ENCODE data around the gene KCNN3. TPM values are rescaled to one million over a fixed set of nuclear protein-coding genes. Genes with fewer than 3 reads are reported as not detected.

The KCNN3 gene
- total RNA-seq, 1 donor from 2014 or later = 0.07 TPM

- intact Hi-C loops (cut with micrococcal nuclease) = no loop called here
Observed at GRCh38 chr1:154797175-154797574, 72.9 kb downstream of the KCNN3 start.

DNA sequence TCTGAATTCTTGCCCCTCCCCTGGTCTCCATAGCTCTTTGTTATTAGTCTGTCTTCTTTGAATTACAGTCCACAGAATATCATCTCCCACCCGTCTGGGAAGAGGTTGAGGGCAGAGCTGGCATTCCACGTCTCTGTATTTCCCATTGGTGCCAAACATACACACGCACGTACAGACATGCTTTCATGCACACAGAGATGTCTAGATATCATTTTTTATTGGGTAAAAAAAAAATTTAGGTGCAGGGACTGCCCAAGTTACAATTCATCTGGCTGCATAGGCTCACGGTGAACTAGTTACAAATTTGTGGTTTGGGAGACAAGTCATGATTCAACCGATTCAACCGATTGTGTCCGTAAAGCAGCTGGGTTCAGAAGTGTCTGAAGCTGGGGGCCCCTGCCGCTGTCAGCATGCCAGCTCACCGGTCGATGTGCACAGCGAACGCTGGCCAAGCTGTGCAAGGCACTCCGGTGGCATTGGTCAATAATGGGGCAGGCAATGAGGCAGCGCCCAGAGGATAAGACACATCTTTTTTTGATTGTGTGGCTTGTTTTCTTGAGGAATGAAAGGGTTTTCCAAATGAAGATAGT lies 73.7 kb downstream of the KCNN3 start:
- intact Hi-C loops (cut with micrococcal nuclease) = no loop called here

DNA sequence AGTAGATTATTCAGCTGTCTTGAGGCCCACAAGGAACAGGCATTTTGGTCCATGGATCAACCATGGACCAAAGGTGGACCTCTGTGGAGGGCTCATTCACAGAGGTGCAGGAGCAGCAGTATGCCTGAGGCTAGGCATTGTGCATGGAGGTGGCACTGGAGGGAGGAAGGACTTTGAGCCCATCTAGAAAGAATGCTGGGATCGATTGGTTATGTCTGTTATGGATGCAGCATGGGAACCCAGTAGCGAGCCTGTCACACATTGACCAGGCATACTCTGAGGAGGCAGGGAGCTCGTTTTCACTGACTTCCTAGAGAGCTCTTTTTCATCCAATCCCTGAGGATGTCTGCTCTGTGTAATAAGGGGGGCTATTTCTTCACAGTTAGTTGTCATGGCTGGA lies 75.5 kb downstream of the KCNN3 start:
- intact Hi-C loops (cut with micrococcal nuclease) = no loop called here

GRCh38 chr1:154793685-154794084 lies 76.4 kb downstream of the KCNN3 start:
- intact Hi-C loops (cut with micrococcal nuclease) = no loop called here

DNA sequence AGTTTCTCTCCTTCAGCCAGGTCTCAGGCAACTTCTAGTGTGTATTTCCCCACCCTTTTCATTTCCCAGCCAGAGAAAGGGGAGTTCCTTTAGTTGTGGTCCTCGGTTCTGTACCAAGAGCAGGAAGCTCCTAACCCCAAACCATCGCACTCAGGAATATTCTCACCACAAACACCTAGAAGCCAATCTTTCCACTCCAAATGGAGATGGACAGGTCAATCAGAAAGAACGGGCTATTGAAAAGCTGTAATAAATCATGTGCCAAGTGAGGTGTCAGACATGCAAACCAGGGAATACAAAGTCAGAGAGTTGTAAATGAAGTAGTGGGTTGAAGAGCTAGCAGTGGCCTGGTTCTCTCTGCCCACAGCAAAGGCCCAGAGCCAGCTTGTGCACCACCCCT lies 77.2 kb downstream of the KCNN3 start:
- intact Hi-C loops (cut with micrococcal nuclease) = no loop called here

DNA sequence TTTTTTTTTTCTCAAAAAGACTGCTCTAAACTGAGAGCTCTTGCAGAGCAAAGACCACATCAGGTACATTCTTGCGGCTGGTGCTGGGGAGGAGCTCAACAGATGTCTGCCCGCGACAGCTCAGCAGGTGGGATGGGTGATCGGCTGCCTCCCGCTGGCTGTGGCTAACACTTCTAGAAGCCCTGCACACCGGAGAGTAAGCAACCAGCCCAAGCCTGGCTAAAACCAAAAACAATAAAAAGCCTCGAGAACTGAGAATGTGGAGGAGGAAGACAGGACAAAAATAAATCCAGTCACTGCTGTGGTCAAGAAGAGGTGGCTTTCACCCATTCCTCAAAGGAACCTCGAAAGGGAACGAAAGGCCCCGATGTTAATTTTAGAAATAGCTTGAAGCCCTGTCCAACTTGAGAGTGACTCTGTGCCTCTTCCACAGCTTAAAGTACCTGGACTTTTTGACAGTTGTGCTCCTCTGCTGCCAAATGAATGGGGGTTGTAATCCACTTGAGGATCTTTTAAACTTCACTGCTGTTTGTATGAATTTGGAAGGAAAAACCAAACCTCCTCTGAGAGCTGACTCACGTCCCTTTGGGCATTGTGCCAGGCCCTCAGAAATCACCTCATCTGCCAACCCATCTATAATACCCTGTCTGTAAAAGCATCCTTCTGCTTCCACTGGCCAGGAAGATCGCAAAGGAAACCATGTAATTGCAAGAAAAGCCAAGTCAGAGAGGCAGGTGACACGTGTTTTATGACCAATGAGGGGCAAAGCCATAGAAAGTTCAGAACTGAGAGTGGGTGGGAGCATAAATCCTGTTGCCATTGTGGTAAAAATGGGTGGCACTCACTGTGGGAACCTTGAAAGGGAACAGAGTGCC lies 78.6 kb downstream of the KCNN3 start:
- intact Hi-C loops (cut with micrococcal nuclease) = no loop called here

DNA sequence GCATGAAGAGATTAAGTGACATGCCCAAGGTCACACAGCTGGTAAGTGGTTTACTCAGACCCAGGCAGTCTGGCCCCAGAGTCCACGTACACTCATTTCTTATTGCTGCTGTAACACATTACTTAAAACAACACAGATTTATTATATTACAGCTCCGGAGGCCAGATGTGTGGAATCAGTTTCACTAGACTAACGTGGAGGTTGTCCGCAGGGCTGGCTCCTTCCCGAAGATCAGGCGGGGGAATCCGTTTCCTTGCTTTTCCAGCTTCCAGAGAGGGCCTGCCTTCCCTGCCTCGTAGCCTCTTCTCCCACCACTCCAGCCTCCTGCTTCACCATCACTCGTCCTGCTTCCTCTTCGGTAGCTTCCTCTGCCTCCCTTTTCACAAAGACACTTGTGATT lies 81.2 kb downstream of the KCNN3 start:
- intact Hi-C loops (cut with micrococcal nuclease) = no loop called here

- intact Hi-C loops (cut with micrococcal nuclease) = no loop called here
Observed at GRCh38 chr1:154788110-154788870, 81.8 kb downstream of the KCNN3 start.

- intact Hi-C loops (cut with micrococcal nuclease) = no loop called here
Observed at GRCh38 chr1:154786804-154787570, 83.1 kb downstream of the KCNN3 start.

DNA sequence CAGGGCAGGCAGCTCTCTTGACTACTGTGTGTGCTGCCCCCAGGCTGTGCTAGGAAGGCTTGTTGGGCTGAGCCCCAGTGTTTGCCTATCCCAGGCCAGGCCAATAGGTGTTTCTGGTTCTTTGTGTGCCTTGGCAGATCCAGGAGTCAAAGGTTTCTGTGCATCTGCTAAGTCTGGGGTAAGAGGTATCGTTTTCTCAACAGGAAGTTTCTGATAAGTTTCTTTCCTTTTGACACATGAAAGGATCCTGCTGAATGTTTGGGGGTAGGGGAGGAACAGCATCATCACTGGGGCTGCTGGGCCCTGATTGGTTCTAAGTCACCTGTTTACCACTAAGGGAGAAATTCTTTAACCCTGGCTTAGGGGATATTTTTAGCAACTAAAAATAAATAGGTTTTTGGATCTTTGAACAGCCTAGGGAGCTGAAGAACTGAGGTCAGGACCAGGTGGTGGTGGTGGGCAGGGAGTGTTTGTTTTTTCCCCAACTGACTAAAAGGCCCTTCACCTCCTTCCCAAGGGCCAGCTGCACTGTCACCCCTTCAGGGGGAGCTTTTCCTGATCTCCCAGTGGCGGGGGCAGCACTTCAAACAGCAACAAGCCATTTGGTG lies 85.1 kb downstream of the KCNN3 start:
- intact Hi-C loops (cut with micrococcal nuclease) = no loop called here

DNA sequence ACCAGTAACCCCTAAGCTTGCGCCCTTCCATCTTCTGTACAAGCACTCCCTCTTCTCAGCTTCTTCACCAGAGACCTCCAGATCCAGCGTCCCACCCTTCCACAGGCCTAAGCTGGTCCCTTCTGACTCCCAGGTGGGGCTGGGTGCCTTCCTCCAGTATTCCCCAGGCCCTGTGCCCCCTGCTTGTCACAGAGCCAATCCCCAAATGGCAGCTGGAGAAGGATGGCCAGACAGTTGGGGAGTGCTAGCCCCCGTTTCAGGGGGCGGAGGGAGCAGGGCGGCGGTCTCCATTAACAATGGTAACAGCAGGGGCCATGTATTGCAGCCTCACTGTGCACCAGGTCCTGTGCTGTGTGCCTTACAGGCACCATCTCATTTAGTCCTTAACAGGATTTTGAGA lies 85.7 kb downstream of the KCNN3 start:
- intact Hi-C loops (cut with micrococcal nuclease) = no loop called here

GRCh38 chr1:154783976-154784375 lies 86.1 kb downstream of the KCNN3 start:
- intact Hi-C loops (cut with micrococcal nuclease) = no loop called here

DNA sequence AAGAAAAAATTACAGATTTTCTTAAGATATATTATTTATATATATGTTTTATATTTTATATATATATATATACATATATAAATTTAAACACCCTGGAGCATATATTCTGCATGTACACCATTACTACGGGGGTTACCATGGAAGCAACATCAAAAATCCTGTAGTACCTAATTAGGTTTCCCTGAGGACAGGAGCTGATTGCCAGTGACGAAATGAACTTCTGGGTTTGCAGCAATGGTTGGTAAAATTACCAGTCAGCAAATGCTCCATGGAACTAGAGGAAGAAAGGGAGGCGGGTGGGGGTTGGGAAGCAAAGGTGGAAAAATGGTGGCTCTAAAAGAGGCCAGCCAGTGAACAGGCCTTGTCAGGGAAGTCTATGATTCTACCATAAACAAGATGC lies 89.5 kb downstream of the KCNN3 start:
- intact Hi-C loops (cut with micrococcal nuclease) = no loop called here

GRCh38 chr1:154779551-154780189 lies 90.4 kb downstream of the KCNN3 start:
- intact Hi-C loops (cut with micrococcal nuclease) = loop anchor here (10.0 kb wide), 1 partner anchor 95 kb away; the partner anchor contains the start of gene KCNN3

DNA sequence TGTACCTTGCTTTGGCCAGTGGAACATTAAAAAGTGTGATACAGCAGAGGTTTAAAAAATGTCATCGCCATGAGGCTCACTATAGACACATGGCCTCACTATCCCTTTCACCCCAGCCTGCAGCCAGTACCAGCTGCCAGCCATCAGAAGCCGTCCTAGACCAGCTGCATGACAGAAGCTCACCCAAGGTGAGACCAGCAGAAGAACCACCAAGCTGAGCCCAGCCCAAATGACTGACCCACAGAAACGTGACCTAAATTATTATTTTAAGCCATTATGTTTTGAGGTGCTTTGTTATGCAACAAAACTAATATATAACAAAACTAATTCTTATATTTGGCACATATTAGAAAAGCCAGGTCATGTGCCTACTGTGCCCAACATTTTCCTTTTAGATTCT lies 91.1 kb downstream of the KCNN3 start:
- intact Hi-C loops (cut with micrococcal nuclease) = loop anchor here (10.0 kb wide), 1 partner anchor 96 kb away; the partner anchor contains the start of gene KCNN3

DNA sequence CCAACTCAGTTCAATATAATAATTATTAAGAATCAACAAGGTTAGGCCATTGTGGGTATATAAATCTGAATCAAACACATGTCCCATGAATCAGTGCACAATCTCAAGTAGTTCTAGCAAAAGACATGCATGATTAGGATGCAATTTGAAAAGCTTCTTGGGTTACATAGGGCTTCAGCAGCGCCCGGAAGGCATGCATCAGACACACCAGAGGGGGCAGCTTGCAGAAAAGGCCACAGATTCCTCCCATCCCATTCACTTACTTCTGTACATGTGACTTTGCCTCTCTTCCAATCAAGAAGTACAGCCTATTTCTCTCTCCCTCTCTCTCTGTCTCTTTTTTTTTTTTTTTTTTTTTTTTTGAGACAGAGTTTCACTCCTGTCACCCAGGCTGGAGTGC lies 91.8 kb downstream of the KCNN3 start:
- intact Hi-C loops (cut with micrococcal nuclease) = loop anchor here (10.0 kb wide), 1 partner anchor 97 kb away; the partner anchor contains the start of gene KCNN3

DNA sequence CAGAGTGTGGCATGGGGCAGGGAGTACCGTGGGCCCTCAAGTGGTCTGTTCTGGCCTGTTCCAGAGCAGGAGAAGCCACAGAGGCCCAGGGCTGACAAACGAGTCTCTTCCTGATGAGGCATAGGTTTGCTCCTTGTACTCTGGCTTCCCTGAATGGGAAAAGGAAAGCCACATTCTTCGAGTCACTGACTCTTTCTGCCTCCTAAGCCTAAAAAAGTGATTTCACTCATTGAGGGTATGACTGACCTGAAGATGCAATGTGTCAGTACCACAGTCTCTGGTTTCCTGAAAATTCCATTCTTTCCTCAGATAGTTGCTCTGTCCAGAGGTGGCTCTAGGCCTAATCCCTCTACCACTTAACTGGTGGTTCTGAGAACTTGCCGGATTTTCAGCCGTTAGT lies 92.3 kb downstream of the KCNN3 start:
- intact Hi-C loops (cut with micrococcal nuclease) = loop anchor here (10.0 kb wide), 1 partner anchor 97 kb away; the partner anchor contains the start of gene KCNN3

- intact Hi-C loops (cut with micrococcal nuclease) = loop anchor here (10.0 kb wide), 1 partner anchor 98 kb away; the partner anchor contains the start of gene KCNN3
Observed at GRCh38 chr1:154777154-154777553, 92.9 kb downstream of the KCNN3 start.

DNA sequence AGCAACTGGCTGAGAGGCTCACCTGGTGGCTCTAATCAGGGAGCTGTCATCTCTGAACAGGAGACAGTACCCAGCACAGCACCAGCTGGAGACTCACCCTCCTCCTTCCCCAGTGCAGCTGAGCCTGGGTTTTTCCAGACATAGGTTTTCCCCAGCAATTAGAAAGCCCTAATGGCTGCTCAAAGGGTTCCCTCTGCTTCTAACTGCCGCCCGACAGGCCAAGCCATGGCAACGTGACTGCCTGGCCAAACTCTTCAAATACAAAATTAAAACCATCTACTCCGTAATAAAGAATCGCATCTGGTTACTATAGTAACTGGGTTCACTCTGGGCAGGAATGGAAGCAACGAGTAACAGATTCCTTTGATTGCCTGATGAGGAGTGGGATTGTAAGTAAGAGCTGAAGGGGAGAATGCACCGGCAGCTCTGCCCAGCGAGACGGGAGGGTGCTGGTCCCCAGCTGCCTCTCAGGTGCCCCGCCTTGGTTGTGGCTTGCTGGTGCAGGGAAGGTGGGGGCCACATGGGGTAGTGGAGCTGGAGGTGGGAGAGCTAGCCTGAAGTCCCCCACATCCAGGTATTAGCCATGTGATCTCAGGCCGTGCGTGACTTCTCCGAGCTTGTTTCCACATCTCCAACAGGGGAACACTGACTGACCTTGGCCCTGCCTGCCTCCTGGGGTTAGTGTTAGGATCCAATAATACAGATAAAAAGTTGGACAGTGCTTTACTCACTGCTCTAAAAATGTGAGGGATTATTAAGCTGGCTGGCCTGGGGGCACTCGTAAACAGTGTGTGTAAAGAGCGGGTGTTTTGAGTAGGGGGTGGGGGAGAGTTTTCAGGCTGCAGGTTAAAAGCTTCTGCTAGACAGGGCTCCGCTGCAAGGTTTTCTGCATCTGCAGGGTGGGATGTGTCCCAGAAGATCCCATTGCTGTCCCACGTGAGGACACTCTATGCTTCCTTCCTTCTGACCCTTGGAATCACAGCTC lies 94.2 kb downstream of the KCNN3 start:
- intact Hi-C loops (cut with micrococcal nuclease) = loop anchor here (10.0 kb wide), 1 partner anchor 99 kb away; the partner anchor contains the start of gene KCNN3
